PC-9 (cell line): ENCODE data around the gene CA6. TPM values are rescaled to one million over a fixed set of nuclear protein-coding genes. Genes with fewer than 3 reads are reported as not detected.
"Not testable (repeated sequence)": the region's sequence is repeated elsewhere in the genome, so short reads cannot be mapped to it uniquely, and the experiment has no call there.

Experiments used
- BruUV-seq: library from RNA; stranded (reverse); fragments of 400-500 nt; replicated peaks from 2 replicates; lab custom pipeline; 2021; lab: Mats Ljungman, UMichigan
- CTCF ChIA-PET: fragments of 300-600 bp; sonication (Branson Sonifier 250); formaldehyde crosslinking; loops from one replicate; lab custom pipeline; 2022; ENCODE audit warnings: antibody characterized with exemption; lab: Charles Lee
- POLR2A ChIA-PET: fragments of 300-600 bp; sonication (Branson Sonifier 250); formaldehyde crosslinking; loops from one replicate; lab custom pipeline; 2022; ENCODE audit warnings: antibody characterized with exemption; ENCODE audit not compliant: unreplicated experiment; lab: Charles Lee
- DNase-seq, 2 experiments: peaks; one replicate each; pipeline versions ENCODE4 v3.0.0 to v3.0.0-alpha.2; 2015 to 2022; ENCODE audit warnings: mixed read lengths in 1 of 2
- H2AFZ ChIP-seq: fragments of 200-600 bp; sonication (generic); 2 replicates; pipeline ENCODE4 v1.8.1; 2017; ENCODE audit warnings: antibody characterized with exemption
- H3F3A ChIP-seq: fragments of 200-600 bp; sonication (generic); 2 replicates; pipeline ENCODE4 v1.8.1; 2017; ENCODE audit warnings: antibody characterized with exemption, mild to moderate bottlenecking, low read depth; ENCODE audit not compliant: insufficient read depth
- H3K27ac ChIP-seq: fragments of 200-600 bp; sonication (generic); 2 replicates; pipeline ENCODE4 v1.6.1; 2016; ENCODE audit warnings: mixed run types
- H3K27me3 ChIP-seq: fragments of 200-600 bp; sonication (generic); 2 replicates; pipeline ENCODE4 v1.6.1; 2016; ENCODE audit warnings: low read depth, mixed run types; ENCODE audit not compliant: insufficient read depth
- H3K36me3 ChIP-seq: fragments of 200-600 bp; sonication (generic); 2 replicates; pipeline ENCODE4 v1.6.1; 2016; ENCODE audit warnings: low read depth, mixed run types
- H3K4me1 ChIP-seq: fragments of 200-600 bp; sonication (generic); replicated peaks from 2 replicates; pipeline ENCODE4 v1.6.1; 2016; ENCODE audit warnings: mixed run types; ENCODE audit not compliant: insufficient read depth
- H3K4me2 ChIP-seq: fragments of 200-600 bp; sonication (generic); 2 replicates; pipeline ENCODE4 v1.6.1; 2017; ENCODE audit warnings: mixed run types
- H3K4me3 ChIP-seq: fragments of 200-600 bp; sonication (generic); 2 replicates; pipeline ENCODE4 v1.6.1; 2016; ENCODE audit warnings: mixed run types
- H3K79me2 ChIP-seq: fragments of 200-600 bp; sonication (generic); 2 replicates; pipeline ENCODE4 v1.6.1; 2017; ENCODE audit warnings: low read depth, mixed run types
- H3K9me2 ChIP-seq: fragments of 200-600 bp; sonication (generic); 2 replicates; pipeline ENCODE4 v1.8.1; 2017; ENCODE audit warnings: mild to moderate bottlenecking; ENCODE audit not compliant: insufficient read depth
- H3K9me3 ChIP-seq: fragments of 200-600 bp; sonication (generic); 2 replicates; pipeline ENCODE4 v1.8.1; 2016; ENCODE audit warnings: low read depth; ENCODE audit not compliant: insufficient read depth
- H4K20me1 ChIP-seq: fragments of 200-600 bp; sonication (generic); 2 replicates; pipeline ENCODE4 v1.8.1; 2017; ENCODE audit not compliant: insufficient read depth
- EZH2 ChIP-seq: fragments of 200-600 bp; sonication (generic); IDR thresholded peaks from 2 replicates; pipeline ENCODE4 v1.8.0; 2017; ENCODE audit warnings: antibody characterized with exemption, low read depth
- intact Hi-C: fragments of 100-400 bp; cut with micrococcal nuclease; formaldehyde crosslinking; loops from one replicate; pipeline ENCODE4 v1.10.0; 2022; ENCODE audit not compliant: unreplicated experiment
- total RNA-seq: library from RNA; stranded (reverse); gene quantifications from 2 replicates; pipeline ENCODE4 v1.2.3, GENCODE V29; 2021
- TF ChIP-seq, protein P1 (sequence below): fragments of 200-600 bp; sonication (generic); conservative IDR thresholded peaks from 2 replicates; pipeline ENCODE4 v1.6.1; 2017; ENCODE audit warnings: mixed run types, antibody characterized with exemption, mild to moderate bottlenecking, moderate library complexity

Gene CA6
- total RNA-seq, 1 experiment from 2014 or later = not detected

DNA sequence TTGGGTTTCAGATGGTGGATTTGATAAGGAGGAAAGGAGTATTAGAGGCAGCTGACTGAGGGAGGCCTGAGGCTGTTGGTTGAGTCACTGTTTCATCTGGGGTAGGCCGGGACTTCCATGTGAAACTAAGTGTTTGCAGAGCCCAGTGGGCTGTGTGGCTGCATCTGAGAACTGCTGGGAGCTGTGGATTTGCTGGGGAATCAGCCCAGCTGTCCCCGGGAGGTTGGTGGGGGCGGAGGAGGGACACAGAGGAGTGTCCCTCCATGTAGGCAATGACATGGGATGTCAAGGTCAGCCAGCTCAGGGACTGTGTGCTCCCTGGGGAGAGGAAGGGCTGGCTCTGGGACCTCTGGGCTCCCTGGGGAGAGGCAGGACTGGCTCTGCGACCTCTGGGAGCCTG is 44.2 kb downstream of the CA6 start:
- Histone ChIP-seq H3K4me1 (peaks cover 6% of the 10 kb centered on the region; the same call in 1 of the 2 replicates), H4K20me1 (no peaks in the 10 kb centered on the region), H3K79me2 (no peaks in the 10 kb centered on the region), H3F3A (peaks cover 10% of the 10 kb centered on the region; the same call in 1 of the 2 replicates), H3K4me3 (no peak overlapping the region), H3K9me3 (no peaks in the 10 kb centered on the region), H3K4me2 (no peak overlapping the region), H3K27me3 (no peaks in the 10 kb centered on the region), H3K36me3 (no peaks in the 10 kb centered on the region), H3K9me2 (no peaks in the 10 kb centered on the region), H3K27ac (no peak overlapping the region), H2AFZ (no peak overlapping the region)
- TF ChIP-seq EZH2 = no peak
- TF ChIP-seq, protein P1, sequence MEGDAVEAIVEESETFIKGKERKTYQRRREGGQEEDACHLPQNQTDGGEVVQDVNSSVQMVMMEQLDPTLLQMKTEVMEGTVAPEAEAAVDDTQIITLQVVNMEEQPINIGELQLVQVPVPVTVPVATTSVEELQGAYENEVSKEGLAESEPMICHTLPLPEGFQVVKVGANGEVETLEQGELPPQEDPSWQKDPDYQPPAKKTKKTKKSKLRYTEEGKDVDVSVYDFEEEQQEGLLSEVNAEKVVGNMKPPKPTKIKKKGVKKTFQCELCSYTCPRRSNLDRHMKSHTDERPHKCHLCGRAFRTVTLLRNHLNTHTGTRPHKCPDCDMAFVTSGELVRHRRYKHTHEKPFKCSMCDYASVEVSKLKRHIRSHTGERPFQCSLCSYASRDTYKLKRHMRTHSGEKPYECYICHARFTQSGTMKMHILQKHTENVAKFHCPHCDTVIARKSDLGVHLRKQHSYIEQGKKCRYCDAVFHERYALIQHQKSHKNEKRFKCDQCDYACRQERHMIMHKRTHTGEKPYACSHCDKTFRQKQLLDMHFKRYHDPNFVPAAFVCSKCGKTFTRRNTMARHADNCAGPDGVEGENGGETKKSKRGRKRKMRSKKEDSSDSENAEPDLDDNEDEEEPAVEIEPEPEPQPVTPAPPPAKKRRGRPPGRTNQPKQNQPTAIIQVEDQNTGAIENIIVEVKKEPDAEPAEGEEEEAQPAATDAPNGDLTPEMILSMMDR = no peak
- BruUV-seq = no TSS peak
- intact Hi-C loops = loop anchor here (5.0 to 10.0 kb wide), 4 partner anchors 73 to 1025 kb away; partner anchors contain the start of gene PARK7
- CTCF ChIA-PET = interaction anchor here (0.5 kb wide), 1 partner anchor 179 kb away, joined by 3 read pairs; no protein-coding TSS in a partner anchor
- DNase-seq = peak in 1 of 2 experiments; percentile 48
- POLR2A ChIA-PET = no interaction called here

DNA sequence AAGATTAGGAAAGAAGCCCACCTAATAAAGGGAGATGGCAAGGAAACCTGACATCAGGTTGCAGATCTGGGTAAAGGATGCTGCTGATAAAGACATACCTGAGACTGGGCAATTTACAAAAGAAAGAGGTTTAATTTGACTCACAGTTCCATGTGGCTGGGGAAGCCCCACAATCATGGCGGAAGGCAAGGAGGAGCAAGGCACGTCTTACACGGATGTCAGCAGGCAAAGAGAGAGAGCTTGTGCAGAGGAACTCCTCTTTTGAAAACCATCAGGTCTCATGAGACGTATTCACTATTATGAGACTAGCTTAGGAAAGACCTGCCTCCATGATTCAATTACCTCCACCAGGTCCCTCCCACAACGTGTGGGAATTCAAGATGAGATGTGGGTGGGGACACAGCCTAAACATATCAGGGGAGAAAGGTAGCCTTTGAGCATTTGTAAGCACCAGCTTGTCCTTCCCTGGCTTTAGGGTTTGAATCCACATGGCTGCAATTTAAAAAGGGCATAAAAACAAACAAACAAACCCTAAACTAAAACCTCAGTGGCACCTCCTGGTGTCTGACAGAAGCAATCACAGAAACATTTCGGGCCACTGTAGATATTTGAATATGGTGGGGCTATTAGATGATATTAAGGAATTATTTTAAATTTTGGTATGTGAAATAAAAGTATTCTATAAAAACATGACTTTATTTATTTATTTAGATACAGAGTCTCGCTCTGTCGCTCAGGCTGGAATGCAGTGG is 47.4 kb downstream of the CA6 start:
- no peak for DNase-seq
- BruUV-seq = no TSS peak
- H3F3A ChIP-seq = no peaks in the 10 kb centered on the region
- intact Hi-C loops = no loop called here
- H3K9me3 ChIP-seq = no peaks in the 10 kb centered on the region
- H3K4me3 ChIP-seq = no peak overlapping the region
- POLR2A ChIA-PET = interaction anchor here (0.7 kb wide), 1 partner anchor 968 kb away, joined by 3 read pairs; no protein-coding TSS in a partner anchor
- no peaks in the 10 kb centered on the region for H3K27me3 ChIP-seq
- no peaks in the 10 kb centered on the region for H4K20me1 ChIP-seq
- H3K79me2 ChIP-seq = no peaks in the 10 kb centered on the region
- H3K36me3 ChIP-seq = no peaks in the 10 kb centered on the region
- H3K4me1 ChIP-seq = no peaks in the 10 kb centered on the region
- no peak overlapping the region for H3K4me2 ChIP-seq
- H3K9me2 ChIP-seq = no peaks in the 10 kb centered on the region
- CTCF ChIA-PET = no interaction called here
- no peak overlapping the region for H3K27ac ChIP-seq
- H2AFZ ChIP-seq = no peak overlapping the region
- TF ChIP-seq, protein P1 = peak; percentile 32; the same call in 1 of the 2 replicates
- no peak for TF ChIP-seq EZH2

DNA sequence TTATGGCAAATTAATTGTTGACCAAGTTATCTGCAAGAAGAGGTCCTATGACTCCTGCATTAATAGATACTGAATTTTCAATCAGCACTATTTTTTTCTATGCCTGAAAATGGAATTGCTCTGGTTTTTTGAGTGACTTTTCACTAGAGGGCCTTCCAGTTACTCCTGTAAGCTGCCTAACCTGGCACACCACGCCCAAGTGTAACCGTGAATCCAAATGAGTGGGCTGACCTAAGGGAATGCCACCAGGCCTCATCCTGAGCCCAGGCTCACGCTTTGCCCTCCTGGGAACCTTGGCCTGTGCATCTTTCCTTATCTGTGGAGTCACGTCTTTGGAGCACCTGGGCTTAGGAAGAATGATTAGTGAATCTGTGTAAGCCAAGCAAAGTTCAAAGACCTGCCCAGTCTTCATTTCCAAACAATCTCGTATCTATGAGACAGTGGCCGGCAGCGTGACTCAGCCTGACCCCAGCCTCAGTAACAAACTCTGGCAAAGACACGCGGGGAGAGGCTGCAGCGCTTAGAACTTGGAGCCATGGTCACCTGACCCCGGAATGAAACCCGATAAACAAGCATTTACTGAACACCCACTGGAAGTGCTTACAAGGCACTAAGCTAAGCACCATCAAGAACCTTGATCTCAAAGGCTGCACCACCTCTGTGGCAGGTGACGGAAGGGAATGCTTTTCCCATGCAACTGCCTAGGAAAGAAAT is 48.5 kb downstream of the CA6 start:
- H3K4me3 ChIP-seq, H3K36me3 ChIP-seq, POLR2A ChIA-PET, H3K4me1 ChIP-seq, CTCF ChIA-PET, H3K27ac ChIP-seq, H4K20me1 ChIP-seq, H3K9me2 ChIP-seq, H3K27me3 ChIP-seq, H3F3A ChIP-seq, intact Hi-C loops, BruUV-seq, H2AFZ ChIP-seq, DNase-seq, H3K4me2 ChIP-seq, H3K79me2 ChIP-seq, H3K9me3 ChIP-seq: not testable (repeated sequence)

DNA sequence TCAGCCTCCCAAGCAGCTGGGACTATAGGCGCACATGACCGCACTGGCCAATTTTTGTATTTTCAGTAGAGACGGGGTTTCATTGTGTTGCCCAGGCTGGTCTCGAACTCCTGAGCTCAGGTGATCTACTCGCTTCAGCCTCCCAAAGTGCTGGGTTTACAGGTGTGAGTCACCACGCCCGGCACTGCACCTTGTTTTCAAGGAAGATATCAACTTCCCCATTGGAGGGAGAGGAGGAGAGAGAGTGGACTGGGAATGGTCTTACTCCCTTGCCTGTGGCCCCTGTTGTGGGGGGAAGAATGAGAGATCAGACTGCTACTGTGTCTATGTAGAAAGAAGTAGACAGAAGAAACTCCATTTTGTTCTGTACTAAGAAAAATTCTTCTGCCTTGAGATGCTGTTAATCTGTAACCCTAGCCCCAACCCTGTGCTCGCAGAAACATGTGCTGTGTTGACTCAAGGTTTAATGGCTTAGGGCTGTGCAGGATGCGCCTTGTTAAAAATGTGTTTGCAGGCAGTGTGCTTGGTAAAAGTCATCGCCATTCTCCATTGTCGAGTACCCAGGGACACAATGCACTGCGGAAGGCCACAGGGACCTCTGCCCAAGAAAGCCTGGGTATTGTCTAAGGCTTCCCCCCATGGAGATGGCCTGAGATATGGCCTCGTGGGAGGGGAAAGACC is 56.0 kb downstream of the CA6 start:
- BruUV-seq, H3K9me2 ChIP-seq, H3K4me1 ChIP-seq, CTCF ChIA-PET, H3K4me2 ChIP-seq, H3K27me3 ChIP-seq, H3K79me2 ChIP-seq, intact Hi-C loops, POLR2A ChIA-PET, H3K9me3 ChIP-seq, H2AFZ ChIP-seq, H3F3A ChIP-seq, H3K27ac ChIP-seq, H3K4me3 ChIP-seq, H4K20me1 ChIP-seq, DNase-seq, H3K36me3 ChIP-seq: not testable (repeated sequence)

DNA sequence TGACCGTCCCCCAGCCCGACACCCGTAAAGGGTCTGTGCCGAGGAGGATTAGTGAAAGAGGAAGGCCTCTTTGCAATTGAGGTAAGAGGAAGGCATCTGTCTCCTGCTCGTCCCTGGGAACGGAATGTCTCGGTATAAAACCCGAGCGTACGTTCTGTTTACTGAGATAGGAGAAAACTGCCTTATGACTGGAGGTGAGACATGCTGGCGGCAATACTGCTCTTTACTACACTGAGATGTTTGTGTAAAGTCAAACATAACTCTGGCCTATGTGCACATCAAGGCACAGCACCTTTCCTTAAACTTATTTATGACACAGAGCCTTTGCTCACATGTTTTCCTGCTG is 56.5 kb downstream of the CA6 start:
- H3K79me2 ChIP-seq, H4K20me1 ChIP-seq, CTCF ChIA-PET, DNase-seq, H3K9me3 ChIP-seq, H3K27ac ChIP-seq, H3K36me3 ChIP-seq, H2AFZ ChIP-seq, intact Hi-C loops, H3K27me3 ChIP-seq, H3K4me2 ChIP-seq, H3F3A ChIP-seq, H3K9me2 ChIP-seq, H3K4me3 ChIP-seq, POLR2A ChIA-PET, H3K4me1 ChIP-seq, BruUV-seq: not testable (repeated sequence)
